Muscle of arm (tissue), 12 donors: ENCODE results near the gene DPH2. TPM values are rescaled to one million over a fixed set of nuclear protein-coding genes. Genes with fewer than 3 reads are reported as not detected.

Experiments
- polyA plus RNA-seq, 12 donors: library from polyadenylated mRNA; unstranded; fragments of 120-200 nt; gene quantifications; one replicate each; pipeline ENCODE4 v1.2.1, GENCODE V29; 2013; ENCODE audit not compliant: insufficient read length in 12 of 12

DPH2 gene
- polyA plus RNA-seq, 12 donors, result 13.4 to 27.2 (median 17.5) TPM; not detected in 1

Other genes starting within 250 kb of the DPH2 start
- gene ARTN, start 36.2 kb upstream of the DPH2 start, polyA plus RNA-seq, result 1 to 10 TPM in 5 of 12 donors, under 1 TPM in 5, not detected in 2; 0.54 to 5.7 (median 1.2) TPM
- 10 to 100 TPM in 11 of 12 donors, not detected in 1; 18.8 to 54.5 (median 25.7) TPM for gene IPO13, start 23.1 kb upstream of the DPH2 start, polyA plus RNA-seq
- 100 to 1,000 TPM in 1 of 12 donors, 10 to 100 TPM in 10, not detected in 1; 33.9 to 111 (median 42.6) TPM for gene ATP6V0B, start 5.0 kb downstream of the DPH2 start, polyA plus RNA-seq
- gene B4GALT2, start 9.2 kb downstream of the DPH2 start, polyA plus RNA-seq, result 10 to 100 TPM in 11 of 12 donors, not detected in 1; 33.0 to 60.0 (median 39.6) TPM
- 1 to 10 TPM in 5 of 12 donors, under 1 TPM in 5, not detected in 2; 0.67 to 4.2 (median 1.0) TPM for gene CCDC24, start 21.6 kb downstream of the DPH2 start, polyA plus RNA-seq
- 10 to 100 TPM in 1 of 12 donors, 1 to 10 TPM in 10, not detected in 1; 2.5 to 11.3 (median 3.5) TPM for gene SLC6A9, start 61.5 kb downstream of the DPH2 start, polyA plus RNA-seq
- under 1 TPM in 9 of 12 donors, not detected in 3; 0.05 to 0.43 (median 0.17) TPM for gene KLF17, start 148.8 kb downstream of the DPH2 start, polyA plus RNA-seq
- gene KLF18, start 171.6 kb downstream of the DPH2 start, polyA plus RNA-seq, result not detected
- 10 to 100 TPM in 11 of 12 donors, not detected in 1; 27.7 to 50.8 (median 36.8) TPM for gene DMAP1, start 243.5 kb downstream of the DPH2 start, polyA plus RNA-seq